K562 (cell line): ENCODE data around the gene MUCL3. TPM values are rescaled to one million over a fixed set of nuclear protein-coding genes. Genes with fewer than 3 reads are reported as not detected.

Source experiments
- ATAC-seq: fragments of 200-7000 bp; cut with Tn5 transposase; 3 replicates; pipeline ENCODE4 v1.9.1; 2020; ENCODE audit warnings: moderate library complexity
- BruUV-seq: library from RNA; stranded (reverse); fragments of 400-500 nt; replicated peaks from 2 replicates; lab custom pipeline; 2021; lab: Mats Ljungman, UMichigan
- CTCF ChIA-PET: fragments of 300-600 bp; formaldehyde crosslinking; extraction: SDS; loops from one replicate; lab custom pipeline; 2021; ENCODE audit warnings: low intra/inter-chr PET ratio; lab: Yijun Ruan, JAX
- POLR2A ChIA-PET: fragments of 300-600, 350-650 bp; sonication (Branson Sonifier 250); formaldehyde crosslinking; extraction: SDS; loops from one replicate; lab custom pipeline; 2021; ENCODE audit warnings: antibody characterized with exemption, inconsistent platforms; lab: Yijun Ruan, JAX
- DNase-seq, 4 experiments: peaks; one replicate each; pipeline versions ENCODE4 v3.0.0 to v3.0.0-alpha.2; 2011 to 2018; ENCODE audit warnings: low spot score in 3 of 4, mixed read lengths in 3 of 4; ENCODE audit errors: extremely low read depth in 1 of 4
- FAIRE-seq: peaks from 2 replicates; lab custom pipeline; 2011; peaks lifted over from hg19 to GRCh38; lab: Jason Lieb, UNC
- H2AFZ ChIP-seq: 2 replicates; pipeline ENCODE4 v1.6.0; 2011; ENCODE audit warnings: low read depth, low read length, control low read depth, inconsistent platforms
- H3K27ac ChIP-seq: fragments of 200-600 bp; 3 replicates; pipeline ENCODE4 v1.8.0; 2011; ENCODE audit warnings: low read depth, mild to moderate bottlenecking, control low read depth, inconsistent platforms, low read length, moderate library complexity, mixed read lengths; ENCODE audit errors: extremely low read depth
- H3K27me3 ChIP-seq, 2 experiments: fragments of 300-600 bp in 1 of 2; 2 replicates in 1 of 2; 3 replicates in 1 of 2; pipeline versions ENCODE4 v1.6.0 to v1.8.0; 2011; ENCODE audit warnings: inconsistent platforms in 2 of 2, low read length in 2 of 2, mild to moderate bottlenecking in 1 of 2, mixed read lengths in 1 of 2, moderate library complexity in 1 of 2; ENCODE audit not compliant: control insufficient read depth in 2 of 2, insufficient read depth in 2 of 2
- H3K36me3 ChIP-seq: fragments of 300-600 bp; 3 replicates; pipeline ENCODE4 v1.8.0; 2011; ENCODE audit warnings: mild to moderate bottlenecking, low read length, inconsistent platforms; ENCODE audit not compliant: control insufficient read depth, insufficient read depth
- H3K4me1 ChIP-seq, 2 experiments: fragments of 200-600 bp in 1 of 2; replicated peaks in 1 of 2; 2 replicates in 1 of 2; 3 replicates in 1 of 2; pipeline versions ENCODE4 v1.5.1 to v1.8.0; 2011; ENCODE audit warnings: inconsistent platforms in 2 of 2, low read length in 2 of 2, mild to moderate bottlenecking in 1 of 2, mixed read lengths in 1 of 2, moderate library complexity in 1 of 2; ENCODE audit not compliant: control insufficient read depth in 2 of 2, insufficient read depth in 2 of 2
- H3K4me2 ChIP-seq: 2 replicates; pipeline ENCODE4 v1.6.1; 2011; ENCODE audit warnings: low read length, control low read depth, inconsistent platforms, mixed read lengths; ENCODE audit not compliant: insufficient read depth
- H3K4me3 ChIP-seq: fragments of 200-600 bp; sonication (generic), shearing (Covaris generic); 2 replicates; pipeline ENCODE4 v1.5.1; 2016; ENCODE audit warnings: control low read depth, inconsistent platforms
- H3K79me2 ChIP-seq: fragments of 200-600 bp; 3 replicates; pipeline ENCODE4 v1.8.0; 2011; ENCODE audit warnings: low read length, inconsistent platforms; ENCODE audit not compliant: control insufficient read depth, insufficient read depth
- H3K9ac ChIP-seq, 2 experiments: 2 replicates each; pipeline versions ENCODE4 v1.6.0 to v1.6.1; 2011; ENCODE audit warnings: low read depth in 2 of 2, low read length in 2 of 2, control low read depth in 1 of 2, inconsistent platforms in 1 of 2, mild to moderate bottlenecking in 1 of 2, mixed read lengths in 1 of 2; ENCODE audit not compliant: insufficient read depth in 1 of 2
- H3K9me1 ChIP-seq: one replicate; pipeline ENCODE4 v1.6.0; 2011; ENCODE audit warnings: inconsistent platforms, mild to moderate bottlenecking, low read length, moderate library complexity; ENCODE audit not compliant: control insufficient read depth, insufficient read depth
- H3K9me3 ChIP-seq: replicated peaks from 2 replicates; pipeline ENCODE4 v1.5.1; 2011; ENCODE audit warnings: low read depth, low read length, inconsistent platforms; ENCODE audit not compliant: control insufficient read depth, insufficient read depth
- H4K20me1 ChIP-seq: replicated peaks from 2 replicates; pipeline ENCODE4 v1.6.1; 2011; ENCODE audit warnings: low read length, inconsistent platforms, mixed read lengths; ENCODE audit not compliant: control insufficient read depth, insufficient read depth
- ARID2 ChIP-seq: fragments of 450-650 bp; IDR thresholded peaks from 2 replicates; pipeline ENCODE4 v1.6.1; 2017; ENCODE audit warnings: antibody characterized with exemption, mild to moderate bottlenecking
- ATF1 ChIP-seq, 2 experiments: fragments of 450-650 bp in 1 of 2; IDR thresholded peaks; 2 replicates each; pipeline ENCODE4 v1.6.1; 2016; ENCODE audit warnings: missing compliant biosample characterization in 1 of 2, missing genetic modification characterization in 1 of 2
- CTCFL ChIP-seq: IDR thresholded peaks from 2 replicates; pipeline ENCODE4 v1.6.1; 2011; ENCODE audit warnings: borderline replicate concordance, low read depth, mild to moderate bottlenecking, moderate library complexity, low read length; ENCODE audit not compliant: insufficient read depth, poor library complexity, severe bottlenecking
- FOS ChIP-seq: IDR thresholded peaks from 3 replicates; pipeline ENCODE4 v1.6.1; 2011; ENCODE audit not compliant: insufficient read length; ENCODE audit errors: extremely low read depth
- LEF1 ChIP-seq: fragments of 450-650 bp; IDR thresholded peaks from 2 replicates; pipeline ENCODE4 v1.6.1; 2016; ENCODE audit warnings: mild to moderate bottlenecking
- NFIC ChIP-seq: fragments of 450-650 bp; IDR thresholded peaks from 2 replicates; pipeline ENCODE4 v1.6.1; 2017; ENCODE audit warnings: mild to moderate bottlenecking, inconsistent platforms
- PREB ChIP-seq: sonication (generic); formaldehyde crosslinking; IDR thresholded peaks from 2 replicates; pipeline ENCODE4 v1.8.1; 2023; ENCODE audit warnings: mild to moderate bottlenecking, missing genetic modification reagents
- PRMT5 ChIP-seq: sonication (generic); formaldehyde crosslinking; IDR thresholded peaks from 2 replicates; pipeline ENCODE4 v1.5.0; 2020; ENCODE audit warnings: missing genetic modification reagents
- RUNX1 ChIP-seq: sonication (generic); IDR thresholded peaks from 2 replicates; pipeline ENCODE4 v1.6.1; 2016; ENCODE audit warnings: antibody characterized with exemption, low read depth
- THAP12 ChIP-seq: fragments of 250-450 bp; sonication (Bioruptor Pico); IDR thresholded peaks from 2 replicates; pipeline ENCODE4 v1.9.0; 2021; ENCODE audit warnings: mild to moderate bottlenecking, inconsistent platforms
- THRB ChIP-seq: fragments of 450-650 bp; formaldehyde crosslinking; conservative IDR thresholded peaks from 2 replicates; pipeline ENCODE4 v1.4.0; 2022; ENCODE audit warnings: mild to moderate bottlenecking, missing genetic modification characterization
- TOE1 ChIP-seq, 2 experiments: fragments of 450-650 bp in 1 of 2; sonication (generic) in 1 of 2; formaldehyde crosslinking in 1 of 2; IDR thresholded peaks; 2 replicates each; pipeline versions ENCODE4 v1.7.1 to v1.8.0; 2016 to 2022; ENCODE audit warnings: borderline replicate concordance in 2 of 2, mild to moderate bottlenecking in 2 of 2, antibody characterized with exemption in 1 of 2, inconsistent platforms in 1 of 2, low read depth in 1 of 2, missing genetic modification reagents in 1 of 2, moderate library complexity in 1 of 2
- TSC22D4 ChIP-seq: fragments of 450-650 bp; IDR thresholded peaks from 2 replicates; pipeline ENCODE4 v1.6.1; 2016; ENCODE audit warnings: missing genetic modification characterization, missing biosample characterization, control low read depth
- WGBS: fragments of 100-300 bp; shearing (Covaris generic); methylation state at CpG from one replicate; pipeline ENCODE4 v1.1.6; 2016; ENCODE audit warnings: low coverage, mixed read lengths; ENCODE audit not compliant: insufficient coverage; ENCODE audit errors: missing lambda C conversion rate; 5-methylcytosine and 5-hydroxymethylcytosine counted together
- in situ Hi-C: fragments of 300-500 bp; cut with MboI; formaldehyde crosslinking; loops from 4 replicates; pipeline ENCODE4 v1.15.0; 2018; ENCODE audit warnings: inconsistent platforms, mixed read lengths
- intact Hi-C: fragments of 100-400 bp; cut with micrococcal nuclease; formaldehyde crosslinking; loops from 2 replicates; pipeline ENCODE4 v1.14.2; 2022
- polyA plus RNA-seq, 8 experiments: library from polyadenylated mRNA; depleted of rRNA in 4 of 8; stranded (reverse) in 5 of 8; unstranded in 3 of 8; fragments of >200 nt; fragmentation: Nextera tagmentation in 2 of 8; fragmentation: Illumina TruSeq in 1 of 8; extraction: Ambion mirVana in 2 of 8; extraction: Trizol in 1 of 8; gene quantifications; 2 replicates each; pipeline versions ENCODE4 v1.2.1 to v1.2.3, GENCODE V29; 2011 to 2014; ENCODE audit warnings: inconsistent platforms in 1 of 8, missing spikeins in 1 of 8
- total RNA-seq, 7 experiments: library from RNA; depleted of rRNA in 6 of 7; stranded (reverse); fragments of >200 nt in 6 of 7; fragmentation: Illumina TruSeq in 2 of 7; extraction: Trizol in 2 of 7; gene quantifications; 2 replicates each; pipeline versions ENCODE4 v1.2.1 to v1.2.3, GENCODE V29; 2011 to 2021; ENCODE audit warnings: low replicate concordance in 1 of 7

Gene MUCL3
- total and polyA plus RNA-seq, 9 of the 15 experiments (the other 6 are each of a cell fraction or from before 2014, with no cell fraction given) = 0.07 TPM; not detected in 8

GRCh38 chr6:30983439-30983838 lies 42.7 kb downstream of the MUCL3 start, which contains the start of gene MUC21 (continued):
- TF ChIP-seq THRB (CRISPR knock-in tag) (no peak), FOS (no peak), RUNX1 (no peak), NFIC (no peak), ATF1 (CRISPR knock-in tag; IDR thresholded peaks at IDR 0.05) (no peak), ATF1 (tag; IDR thresholded peaks at IDR 0.05) (no peak)
- TF ChIP-seq, all 486 proteins: peak for 0

- intact Hi-C loops (no loop called here), in situ Hi-C loops (no loop called here)
- no peak overlapping the region for H2AFZ ChIP-seq
- 5% methylated on average over 5 of the region's 5 CpGs for WGBS
- H3K9ac ChIP-seq = no peak overlapping the region
- H3K27ac ChIP-seq = no peak overlapping the region
- H3K79me2 ChIP-seq = no peaks in the 10 kb centered on the region
- no peaks in the 10 kb centered on the region for H3K9me3 ChIP-seq
- H3K9me1 ChIP-seq = no peaks in the 10 kb centered on the region
- ChIA-PET CTCF (no interaction called here), POLR2A (interaction anchor here (0.7 kb wide), 1 partner anchor 165 kb away, joined by 3 read pairs; no protein-coding TSS in a partner anchor)
- no peak overlapping the region for H3K4me2 ChIP-seq
- BruUV-seq = no TSS peak
- FAIRE-seq (no peak), DNase-seq (no peak), ATAC-seq (no peak)
- H3K4me3 ChIP-seq = no peak overlapping the region
- peaks cover 35 to 62% of the 10 kb centered on the region in 2 experiments for H3K27me3 ChIP-seq
- no peaks in the 10 kb centered on the region for H3K36me3 ChIP-seq
- H3K4me1 ChIP-seq = peaks cover 0 to 2% of the 10 kb centered on the region in 2 experiments; a peak in 2 of 5 replicates
- peaks cover 4% of the 10 kb centered on the region; the same call in 1 of the 2 replicates for H4K20me1 ChIP-seq
- TF ChIP-seq THAP12 (CRISPR knock-in tag) = no peak
- no peak for TF ChIP-seq PREB (CRISPR knock-in tag)
- TF ChIP-seq TSC22D4 = no peak
- TF ChIP-seq CTCFL = no peak
- TF ChIP-seq ARID2 = no peak
- no peak for TF ChIP-seq TOE1 (IDR thresholded peaks at IDR 0.05; ENCODE audit: borderline replicate concordance)
- no peak for TF ChIP-seq TOE1 (CRISPR knock-in tag; IDR thresholded peaks at IDR 0.05; ENCODE audit: borderline replicate concordance, low read depth)
- TF ChIP-seq LEF1 = no peak
- TF ChIP-seq PRMT5 = no peak
These were observed 44.7 kb downstream of the MUCL3 start for GRCh38 chr6:30985490-30985889.
